ENCODE measurements around the gene SPDYC. TPM values are rescaled to one million over a fixed set of nuclear protein-coding genes. Genes with fewer than 3 reads are reported as not detected.

Gene SPDYC
- total and polyA plus RNA-seq, 2 donors (not counting 1 experiment from before 2014, with no cell fraction given) = not detected

DNA sequence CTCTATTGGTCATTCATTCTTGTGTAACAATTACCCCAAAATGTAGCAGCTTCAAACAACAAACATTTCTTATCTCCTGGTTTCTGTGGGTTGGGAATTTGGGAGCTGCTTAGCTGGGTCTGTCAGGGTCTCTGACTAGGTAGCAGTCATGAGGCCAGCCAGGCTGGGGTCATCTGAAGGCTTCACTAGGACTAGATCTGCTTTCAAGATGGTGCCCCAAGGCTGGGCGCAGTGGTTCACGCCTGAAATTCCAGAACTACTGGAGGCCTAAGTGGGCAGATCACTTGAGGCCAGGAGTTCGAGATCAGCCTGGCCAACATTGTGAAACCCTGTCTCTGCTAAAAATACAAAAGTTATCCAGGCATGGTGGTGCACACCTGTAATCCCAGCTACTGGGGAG, 13.1 kb upstream of the SPDYC start:
- Histone ChIP-seq H3K4me1 (ENCODE audit: control insufficient read depth, extremely low read depth, insufficient read depth, low read length) (no peaks in the 10 kb centered on the region), H3K27me3 (ENCODE audit: control insufficient read depth, insufficient read depth, low read length) (no peaks in the 10 kb centered on the region), H3K27ac (ENCODE audit: insufficient read depth, low read length) (no peak overlapping the region), H2AFZ (ENCODE audit: low read length) (no peak overlapping the region), H3K36me3 (ENCODE audit: control insufficient read depth, insufficient read depth, low read length) (no peaks in the 10 kb centered on the region), H3K4me2 (ENCODE audit: extremely low read depth, insufficient read depth, low read length) (no peak overlapping the region), H3K4me3 (replicated peaks in 1 of 4; ENCODE audit: control extremely low read depth in 1 of 4, insufficient read depth in 1 of 4, low read depth in 3 of 4, low read length in 4 of 4) (no peak overlapping the region), H3K9ac (ENCODE audit: insufficient read depth, low read length) (no peak overlapping the region), H4K20me1 (ENCODE audit: control insufficient read depth, extremely low read depth, insufficient read depth, low read length) (no peaks in the 10 kb centered on the region), H3K79me2 (ENCODE audit: control insufficient read depth, insufficient read depth, low read length) (no peaks in the 10 kb centered on the region), H3K9me3 (ENCODE audit: control insufficient read depth, insufficient read depth, low read depth, low read length) (no peaks in the 10 kb centered on the region)
- no peak for DNase-seq (ENCODE audit: low read depth in 2 of 2)
- TF ChIP-seq EZH2 (IDR thresholded peaks at IDR 0.05; ENCODE audit: low read length, missing control alignments) = no peak
- TF ChIP-seq, protein P1, sequence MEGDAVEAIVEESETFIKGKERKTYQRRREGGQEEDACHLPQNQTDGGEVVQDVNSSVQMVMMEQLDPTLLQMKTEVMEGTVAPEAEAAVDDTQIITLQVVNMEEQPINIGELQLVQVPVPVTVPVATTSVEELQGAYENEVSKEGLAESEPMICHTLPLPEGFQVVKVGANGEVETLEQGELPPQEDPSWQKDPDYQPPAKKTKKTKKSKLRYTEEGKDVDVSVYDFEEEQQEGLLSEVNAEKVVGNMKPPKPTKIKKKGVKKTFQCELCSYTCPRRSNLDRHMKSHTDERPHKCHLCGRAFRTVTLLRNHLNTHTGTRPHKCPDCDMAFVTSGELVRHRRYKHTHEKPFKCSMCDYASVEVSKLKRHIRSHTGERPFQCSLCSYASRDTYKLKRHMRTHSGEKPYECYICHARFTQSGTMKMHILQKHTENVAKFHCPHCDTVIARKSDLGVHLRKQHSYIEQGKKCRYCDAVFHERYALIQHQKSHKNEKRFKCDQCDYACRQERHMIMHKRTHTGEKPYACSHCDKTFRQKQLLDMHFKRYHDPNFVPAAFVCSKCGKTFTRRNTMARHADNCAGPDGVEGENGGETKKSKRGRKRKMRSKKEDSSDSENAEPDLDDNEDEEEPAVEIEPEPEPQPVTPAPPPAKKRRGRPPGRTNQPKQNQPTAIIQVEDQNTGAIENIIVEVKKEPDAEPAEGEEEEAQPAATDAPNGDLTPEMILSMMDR (conservative IDR thresholded peaks at IDR 0.05 in 1 of 2, IDR thresholded peaks at IDR 0.05 in 1 of 2; ENCODE audit: low read depth in 1 of 2, low read length in 2 of 2) = no peak

DNA sequence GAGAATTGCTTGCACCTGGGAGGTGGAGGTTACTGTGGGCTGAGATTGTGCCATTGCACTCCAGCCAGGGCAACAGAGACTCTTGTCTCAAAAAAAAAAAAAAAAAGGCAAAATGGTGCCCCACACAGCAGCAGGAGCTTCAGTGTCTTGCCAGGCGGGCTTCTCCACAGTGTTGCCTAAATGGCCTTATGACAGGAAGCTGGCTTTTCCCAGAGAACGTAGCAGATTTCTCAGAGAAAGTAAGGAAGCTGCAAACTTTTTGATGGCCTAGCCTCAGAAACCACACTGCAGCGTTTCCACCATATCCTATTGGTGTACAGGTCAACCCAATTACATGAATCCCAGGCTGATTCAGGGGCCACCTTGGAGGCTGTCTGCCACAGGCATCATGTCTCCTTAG, 12.7 kb upstream of the SPDYC start:
- Histone ChIP-seq H2AFZ (ENCODE audit: low read length) (no peak overlapping the region), H3K9ac (ENCODE audit: insufficient read depth, low read length) (no peak overlapping the region), H3K9me3 (ENCODE audit: control insufficient read depth, insufficient read depth, low read depth, low read length) (no peaks in the 10 kb centered on the region), H3K4me3 (replicated peaks in 1 of 4; ENCODE audit: control extremely low read depth in 1 of 4, insufficient read depth in 1 of 4, low read depth in 3 of 4, low read length in 4 of 4) (no peak overlapping the region), H4K20me1 (ENCODE audit: control insufficient read depth, extremely low read depth, insufficient read depth, low read length) (no peaks in the 10 kb centered on the region), H3K36me3 (ENCODE audit: control insufficient read depth, insufficient read depth, low read length) (no peaks in the 10 kb centered on the region), H3K27ac (ENCODE audit: insufficient read depth, low read length) (no peak overlapping the region), H3K4me1 (ENCODE audit: control insufficient read depth, extremely low read depth, insufficient read depth, low read length) (no peaks in the 10 kb centered on the region), H3K4me2 (ENCODE audit: extremely low read depth, insufficient read depth, low read length) (no peak overlapping the region), H3K79me2 (ENCODE audit: control insufficient read depth, insufficient read depth, low read length) (no peaks in the 10 kb centered on the region), H3K27me3 (ENCODE audit: control insufficient read depth, insufficient read depth, low read length) (no peaks in the 10 kb centered on the region)
- DNase-seq (ENCODE audit: low read depth in 2 of 2) = no peak
- TF ChIP-seq, protein P1 (conservative IDR thresholded peaks at IDR 0.05 in 1 of 2, IDR thresholded peaks at IDR 0.05 in 1 of 2; ENCODE audit: low read depth in 1 of 2, low read length in 2 of 2) = no peak
- TF ChIP-seq EZH2 (IDR thresholded peaks at IDR 0.05; ENCODE audit: low read length, missing control alignments) = no peak

DNA sequence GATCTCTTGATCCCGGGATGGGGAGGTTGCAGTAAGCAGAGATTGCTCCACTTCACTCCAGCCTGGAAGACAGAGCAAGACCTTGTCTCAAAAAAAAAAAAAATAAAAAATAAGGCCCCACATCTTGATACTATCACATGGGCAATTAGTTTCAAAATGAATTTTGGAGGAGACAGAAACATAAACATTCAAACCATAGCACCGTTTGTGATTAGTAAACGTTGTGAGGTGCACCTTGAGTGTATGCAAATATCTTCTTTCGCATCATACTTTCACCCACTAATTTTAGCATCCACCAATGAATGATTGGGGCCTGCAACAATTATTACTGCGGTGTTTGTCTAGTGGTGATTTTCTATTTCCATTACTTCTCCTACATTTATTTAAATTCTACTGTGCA, 11.0 kb upstream of the SPDYC start:
- H3K79me2 ChIP-seq (ENCODE audit: control insufficient read depth, insufficient read depth, low read length) = no peaks in the 10 kb centered on the region
- no peak overlapping the region for H3K4me2 ChIP-seq (ENCODE audit: extremely low read depth, insufficient read depth, low read length)
- no peak for TF ChIP-seq EZH2 (IDR thresholded peaks at IDR 0.05; ENCODE audit: low read length, missing control alignments)
- H4K20me1 ChIP-seq (ENCODE audit: control insufficient read depth, extremely low read depth, insufficient read depth, low read length) = no peaks in the 10 kb centered on the region
- DNase-seq (ENCODE audit: low read depth in 2 of 2) = no peak
- no peaks in the 10 kb centered on the region for H3K36me3 ChIP-seq (ENCODE audit: control insufficient read depth, insufficient read depth, low read length)
- H3K27me3 ChIP-seq (ENCODE audit: control insufficient read depth, insufficient read depth, low read length) = no peaks in the 10 kb centered on the region
- H3K4me1 ChIP-seq (ENCODE audit: control insufficient read depth, extremely low read depth, insufficient read depth, low read length) = no peaks in the 10 kb centered on the region
- H3K27ac ChIP-seq (ENCODE audit: insufficient read depth, low read length) = no peak overlapping the region
- H2AFZ ChIP-seq (ENCODE audit: low read length) = no peak overlapping the region
- H3K9ac ChIP-seq (ENCODE audit: insufficient read depth, low read length) = no peak overlapping the region
- no peaks in the 10 kb centered on the region for H3K9me3 ChIP-seq (ENCODE audit: control insufficient read depth, insufficient read depth, low read depth, low read length)
- H3K4me3 ChIP-seq (replicated peaks in 1 of 4; ENCODE audit: control extremely low read depth in 1 of 4, insufficient read depth in 1 of 4, low read depth in 3 of 4, low read length in 4 of 4) = no peak overlapping the region

Measured in fibroblast of lung (primary cell).